Stimulated activated CD4-positive, alpha-beta T cell treated with anti-CD3 and anti-CD28 coated beads, Interleukin-1b, Interleukin-23, amount 100 ng/mL, for 4 hours (primary cell): Measurements from ENCODE around the gene CPNE7.
"Not testable (repeated sequence)": the region's sequence is repeated elsewhere in the genome, so short reads cannot be mapped to it uniquely, and the experiment has no call there.

Source experiments
- DNase-seq, 2 donors: peaks; one replicate each; pipeline ENCODE4 v3.0.0-alpha.2; 2020; ENCODE audit warnings: low read depth in 2 of 2

The CPNE7 gene

GRCh38 chr16:89623511-89624261 is 48.1 kb downstream of the CPNE7 start:
- DNase-seq: no peak

DNA sequence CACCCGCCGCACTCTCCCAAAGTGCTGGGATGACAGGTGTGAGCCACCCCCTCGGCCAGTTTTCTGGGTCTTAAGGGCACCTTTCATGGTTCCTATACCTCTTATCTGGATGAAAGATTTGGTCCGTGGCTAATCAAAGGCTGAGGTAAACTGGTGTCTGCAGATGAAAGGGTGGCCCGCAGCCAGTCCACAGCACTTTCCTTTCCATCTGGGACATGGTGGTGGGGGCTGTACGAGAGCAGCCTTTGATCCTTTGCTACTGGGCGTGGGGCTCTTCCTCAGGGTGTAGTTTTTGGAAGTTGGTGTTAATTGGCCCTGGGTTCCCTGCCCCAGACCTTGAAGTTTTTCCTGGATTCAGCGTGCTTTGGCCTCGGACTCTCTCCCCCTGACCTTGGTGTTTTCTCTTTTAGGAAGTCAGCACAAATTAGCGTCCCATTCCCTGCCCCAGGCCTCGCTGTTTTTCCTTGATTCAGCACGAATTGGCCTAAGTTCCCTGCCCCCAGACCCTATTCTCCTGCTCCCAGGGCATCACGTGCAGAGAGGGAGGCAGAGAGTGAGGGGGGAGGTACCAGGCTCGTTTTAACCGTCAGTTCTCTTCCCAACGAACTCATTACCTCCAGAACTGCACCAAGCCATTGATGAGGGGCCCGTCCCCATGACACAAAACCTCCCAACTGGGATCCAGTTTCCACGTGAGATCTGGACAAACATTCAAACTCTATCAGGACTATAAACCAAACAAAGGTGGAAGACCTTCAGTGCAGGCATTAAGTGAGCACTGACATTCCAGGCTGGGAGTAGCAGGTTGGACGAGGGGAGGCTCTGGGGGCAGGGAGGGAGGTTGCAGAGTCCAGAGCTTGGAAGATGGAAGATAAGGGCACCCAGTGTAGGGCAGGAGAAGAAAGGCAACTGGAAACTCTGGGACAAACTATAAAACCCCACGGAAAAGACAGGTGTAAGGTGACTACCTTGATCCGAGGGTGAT is 49.5 kb downstream of the CPNE7 start:
- DNase-seq: no peak

GRCh38 chr16:89629827-89630610 is 54.5 kb downstream of the CPNE7 start:
- no peak for DNase-seq

GRCh38 chr16:89633064-89633631 is 57.6 kb downstream of the CPNE7 start:
- DNase-seq: no peak

- not testable (repeated sequence) for DNase-seq
Measured at GRCh38 chr16:89634463-89635385, 59.2 kb downstream of the CPNE7 start.

DNA sequence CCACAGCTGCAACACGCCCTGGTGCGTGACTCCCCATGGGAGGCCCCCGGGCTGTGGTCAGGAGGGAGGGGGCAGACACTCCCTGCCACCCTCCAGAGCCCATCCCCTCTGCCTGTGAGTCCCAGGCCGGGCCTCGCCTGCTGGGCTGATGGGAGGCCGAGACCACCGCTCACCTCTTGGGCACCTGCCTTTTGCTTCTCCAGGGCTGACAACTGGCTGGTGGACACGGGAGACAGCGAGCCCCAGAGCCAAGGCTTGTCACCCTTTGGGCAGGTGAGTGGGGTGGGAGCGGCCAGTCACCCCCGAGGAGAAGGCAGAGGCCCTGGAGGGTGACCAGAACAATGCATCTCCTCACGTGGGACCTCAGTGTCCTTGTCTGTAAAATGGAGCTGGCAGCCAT is 61.1 kb downstream of the CPNE7 start:
- no peak for DNase-seq

- no peak for DNase-seq
Measured at GRCh38 chr16:89637379-89637778, 61.8 kb downstream of the CPNE7 start.

- no peak for DNase-seq
Measured at GRCh38 chr16:89638455-89638854, 62.9 kb downstream of the CPNE7 start.

DNA sequence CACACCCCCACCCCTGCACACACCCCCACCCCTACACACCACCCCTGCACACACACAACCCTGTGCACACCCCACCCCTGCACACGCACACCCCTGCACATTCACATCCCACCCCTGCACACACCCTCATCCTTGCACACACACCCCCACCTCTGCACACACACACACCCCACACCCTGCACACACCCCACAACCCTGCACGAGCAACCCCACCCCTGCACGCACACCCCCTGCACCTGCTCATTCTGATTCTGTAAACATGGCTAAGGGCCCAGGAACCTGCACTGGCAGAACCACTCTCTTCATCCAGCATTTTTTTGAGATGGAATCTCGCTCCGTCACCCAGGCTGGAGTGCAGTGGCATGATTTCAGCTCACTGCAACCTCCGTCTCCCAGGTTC is 63.8 kb downstream of the CPNE7 start:
- DNase-seq: no peak

DNA sequence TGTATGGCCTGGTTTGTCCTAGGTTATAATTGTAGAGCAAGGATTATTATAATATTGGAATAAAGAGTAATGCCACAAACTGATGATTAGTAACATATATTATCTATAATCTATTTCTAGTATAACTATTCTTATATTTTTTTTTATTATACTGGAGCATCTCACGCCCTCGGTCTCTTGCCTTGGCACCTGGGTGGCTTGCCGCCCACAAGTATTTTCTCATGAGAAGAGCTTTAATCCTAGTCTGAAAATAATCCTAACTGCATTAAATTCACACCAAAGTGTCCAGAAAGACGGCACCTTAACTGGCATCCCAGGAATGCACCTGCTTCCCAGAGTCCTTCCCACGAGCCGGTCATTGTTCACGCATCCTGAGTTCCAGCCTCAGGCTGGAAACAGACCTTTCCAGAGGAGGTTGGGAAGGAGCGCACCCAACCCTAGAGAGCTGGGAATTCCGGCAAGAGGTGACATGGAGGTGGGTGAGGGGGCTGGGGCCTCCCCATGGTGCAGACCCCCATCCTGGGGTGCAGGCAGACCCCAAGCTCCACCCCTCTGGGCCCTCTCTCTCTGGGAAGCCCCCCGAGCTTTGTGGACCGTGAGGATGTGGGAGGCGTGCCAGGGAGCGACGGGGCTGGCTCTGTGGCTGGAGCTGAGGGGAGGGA is 66.0 kb downstream of the CPNE7 start:
- no peak for DNase-seq

GRCh38 chr16:89642574-89642973 is 67.0 kb downstream of the CPNE7 start:
- no peak for DNase-seq

GRCh38 chr16:89643769-89644300 is 68.3 kb downstream of the CPNE7 start:
- no peak for DNase-seq

- DNase-seq: no peak
Measured at GRCh38 chr16:89645122-89645521, 69.6 kb downstream of the CPNE7 start.

GRCh38 chr16:89646270-89646669 is 70.7 kb downstream of the CPNE7 start:
- no peak for DNase-seq
